Epithelial cell of esophagus (primary cell): ENCODE data around the gene UQCR11.

Experiments
- DNase-seq: peaks from one replicate; pipeline ENCODE4 v3.0.0; 2010; ENCODE audit warnings: low read depth
- H3K4me3 ChIP-seq: 2 replicates; pipeline ENCODE4 v1.5.1; 2011; ENCODE audit warnings: mild to moderate bottlenecking, low read length, control low read depth
- CTCF ChIP-seq: IDR thresholded peaks from 2 replicates; pipeline ENCODE4 v1.5.1; 2011; ENCODE audit warnings: low read depth, mild to moderate bottlenecking, low read length, control low read depth, inconsistent platforms; ENCODE audit not compliant: insufficient read depth; ENCODE audit errors: missing control alignments

The UQCR11 gene

GRCh38 chr19:1572795-1573194, 32.5 kb downstream of the UQCR11 start:
- H3K4me3 ChIP-seq: no peak overlapping the region
- no peak for DNase-seq
- no peak for TF ChIP-seq CTCF

GRCh38 chr19:1571358-1571757, 33.9 kb downstream of the UQCR11 start:
- no peak for DNase-seq
- no peak for TF ChIP-seq CTCF
- no peak overlapping the region for H3K4me3 ChIP-seq

- no peak for TF ChIP-seq CTCF
- no peak for DNase-seq
- H3K4me3 ChIP-seq: no peak overlapping the region
These were observed 34.4 kb downstream of the UQCR11 start for GRCh38 chr19:1570836-1571235.

GRCh38 chr19:1569997-1570396, 35.3 kb downstream of the UQCR11 start:
- H3K4me3 ChIP-seq: no peak overlapping the region
- TF ChIP-seq CTCF: no peak
- DNase-seq: no peak

- DNase-seq: peak; percentile 77
- H3K4me3 ChIP-seq: peak within 1 kb of the TSS; percentile 59
- no peak for TF ChIP-seq CTCF
These were observed 36.8 kb downstream of the UQCR11 start, which contains the start of gene MEX3D for GRCh38 chr19:1568320-1569019. Gene MEX3D (minus strand): TSS chr19:1568325. CDS start chr19:1568058, 267 bp downstream.

GRCh38 chr19:1567848-1568227, 37.4 kb downstream of the UQCR11 start:
- no peak overlapping the region for H3K4me3 ChIP-seq
- no peak for DNase-seq
- TF ChIP-seq CTCF: no peak
